ENCODE results near the gene SPAG8. TPM values are rescaled to one million over a fixed set of nuclear protein-coding genes. Genes with fewer than 3 reads are reported as not detected.
A peak's percentile ranks its signal among the peaks of the same experiment; 100 is the strongest.

SPAG8 gene
- total RNA-seq, 1 experiment from 2014 or later: not detected

DNA sequence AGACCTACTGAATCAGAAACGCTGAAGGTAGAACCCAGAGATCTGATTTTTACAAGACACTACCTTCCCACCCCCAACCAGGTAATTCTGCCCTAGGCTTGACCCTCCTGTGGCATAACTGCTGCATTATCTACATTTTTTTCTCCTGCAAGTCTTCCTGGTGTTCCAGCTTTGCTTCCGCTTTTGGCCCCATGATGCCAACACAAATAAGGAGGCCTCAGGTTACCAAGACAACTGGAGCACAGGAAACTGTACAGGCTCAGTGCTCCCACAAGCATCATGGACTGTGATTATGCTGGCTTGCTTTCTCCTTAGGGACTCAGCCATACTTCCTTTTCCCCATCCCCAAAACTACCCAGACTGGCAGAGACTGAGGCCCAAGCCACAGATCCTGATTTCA is 51.4 kb downstream of the SPAG8 start:
- H3K79me2 ChIP-seq (ENCODE audit: low read length): peaks cover 20% of the 10 kb centered on the region
- POLR2A ChIA-PET (ENCODE audit: unreplicated experiment): no interaction called here
- intact Hi-C loops (cut with micrococcal nuclease): no loop called here
- peak; percentile 36 for DNase-seq
- no peaks in the 10 kb centered on the region for H3K9me2 ChIP-seq (replicated peaks; ENCODE audit: low read length)
- no peak overlapping the region for H3K4me2 ChIP-seq (ENCODE audit: low read length)
- H3F3A ChIP-seq (ENCODE audit: low read length, unreplicated experiment): no peaks in the 10 kb centered on the region
- no peak overlapping the region for H2AFZ ChIP-seq (ENCODE audit: low read length)
- H3K4me3 ChIP-seq (ENCODE audit: low read length): no peak overlapping the region
- H3K36me3 ChIP-seq (ENCODE audit: low read depth, low read length): no peaks in the 10 kb centered on the region
- no peaks in the 10 kb centered on the region for H3K9me3 ChIP-seq (ENCODE audit: low read length)
- TF ChIP-seq, protein P1, sequence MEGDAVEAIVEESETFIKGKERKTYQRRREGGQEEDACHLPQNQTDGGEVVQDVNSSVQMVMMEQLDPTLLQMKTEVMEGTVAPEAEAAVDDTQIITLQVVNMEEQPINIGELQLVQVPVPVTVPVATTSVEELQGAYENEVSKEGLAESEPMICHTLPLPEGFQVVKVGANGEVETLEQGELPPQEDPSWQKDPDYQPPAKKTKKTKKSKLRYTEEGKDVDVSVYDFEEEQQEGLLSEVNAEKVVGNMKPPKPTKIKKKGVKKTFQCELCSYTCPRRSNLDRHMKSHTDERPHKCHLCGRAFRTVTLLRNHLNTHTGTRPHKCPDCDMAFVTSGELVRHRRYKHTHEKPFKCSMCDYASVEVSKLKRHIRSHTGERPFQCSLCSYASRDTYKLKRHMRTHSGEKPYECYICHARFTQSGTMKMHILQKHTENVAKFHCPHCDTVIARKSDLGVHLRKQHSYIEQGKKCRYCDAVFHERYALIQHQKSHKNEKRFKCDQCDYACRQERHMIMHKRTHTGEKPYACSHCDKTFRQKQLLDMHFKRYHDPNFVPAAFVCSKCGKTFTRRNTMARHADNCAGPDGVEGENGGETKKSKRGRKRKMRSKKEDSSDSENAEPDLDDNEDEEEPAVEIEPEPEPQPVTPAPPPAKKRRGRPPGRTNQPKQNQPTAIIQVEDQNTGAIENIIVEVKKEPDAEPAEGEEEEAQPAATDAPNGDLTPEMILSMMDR (conservative IDR thresholded peaks at IDR 0.05; ENCODE audit: low read depth, low read length): no peak
- TF ChIP-seq EZH2 (IDR thresholded peaks at IDR 0.05; ENCODE audit: low read length, unreplicated experiment) (no peak), EZH2phosphoT487 (IDR thresholded peaks at IDR 0.05; ENCODE audit: borderline replicate concordance, low read length) (no peak)
- H4K20me1 ChIP-seq (ENCODE audit: low read length): no peaks in the 10 kb centered on the region
- no peak for ATAC-seq
- no peak overlapping the region for H3K9ac ChIP-seq (ENCODE audit: low read length)
- no TSS peak for BruUV-seq (replicated peaks)
- H3K4me1 ChIP-seq (ENCODE audit: insufficient read depth, low read length): peaks cover 26% of the 10 kb centered on the region
- H3K27ac ChIP-seq (ENCODE audit: low read length): no peak overlapping the region
- CTCF ChIA-PET: interaction anchor here (0.6 kb wide), 1 partner anchor 10 kb away, joined by 7 read pairs; no protein-coding TSS in a partner anchor
- no peaks in the 10 kb centered on the region for H3K27me3 ChIP-seq (ENCODE audit: low read length)

DNA sequence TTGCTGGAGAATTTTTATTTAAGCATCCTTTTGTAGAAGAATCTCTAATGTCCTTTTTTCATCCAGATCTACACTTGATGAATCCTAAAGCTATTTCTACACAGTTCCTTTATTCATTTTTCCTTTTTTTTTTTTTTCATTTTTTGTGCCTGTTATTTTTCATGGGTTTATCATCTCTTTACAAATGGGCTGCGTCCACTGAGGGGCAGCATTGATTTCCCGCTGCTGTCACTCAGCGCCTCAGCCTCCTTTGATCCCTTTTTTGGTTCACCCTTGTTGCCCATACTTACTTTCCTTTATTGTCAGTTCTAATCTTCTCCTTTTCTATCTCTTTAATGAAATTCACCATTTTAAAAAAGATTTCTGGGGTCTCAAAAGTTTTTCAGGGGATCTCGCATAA is 52.3 kb downstream of the SPAG8 start:
- CTCF ChIA-PET: no interaction called here
- BruUV-seq (replicated peaks): no TSS peak

More for the DNA sequence above, 52.3 kb downstream of the SPAG8 start:
- Histone ChIP-seq H3K27ac (ENCODE audit: low read length) (no peak overlapping the region), H3K36me3 (ENCODE audit: low read depth, low read length) (no peaks in the 10 kb centered on the region), H3K79me2 (ENCODE audit: low read length) (peaks cover 20% of the 10 kb centered on the region), H2AFZ (ENCODE audit: low read length) (no peak overlapping the region), H3F3A (ENCODE audit: low read length, unreplicated experiment) (no peaks in the 10 kb centered on the region), H3K4me3 (ENCODE audit: low read length) (no peak overlapping the region), H3K4me2 (ENCODE audit: low read length) (no peak overlapping the region), H3K9me3 (ENCODE audit: low read length) (no peaks in the 10 kb centered on the region), H4K20me1 (ENCODE audit: low read length) (no peaks in the 10 kb centered on the region), H3K4me1 (ENCODE audit: insufficient read depth, low read length) (peaks cover 26% of the 10 kb centered on the region), H3K27me3 (ENCODE audit: low read length) (no peaks in the 10 kb centered on the region), H3K9ac (ENCODE audit: low read length) (no peak overlapping the region), H3K9me2 (replicated peaks; ENCODE audit: low read length) (no peaks in the 10 kb centered on the region)
- no peak for ATAC-seq
- TF ChIP-seq EZH2phosphoT487 (IDR thresholded peaks at IDR 0.05; ENCODE audit: borderline replicate concordance, low read length) (no peak), EZH2 (IDR thresholded peaks at IDR 0.05; ENCODE audit: low read length, unreplicated experiment) (no peak)
- TF ChIP-seq, protein P1 (conservative IDR thresholded peaks at IDR 0.05; ENCODE audit: low read depth, low read length): no peak
- POLR2A ChIA-PET (ENCODE audit: unreplicated experiment): interaction anchor here (0.6 to 0.7 kb wide), 2 partner anchors 29 to 96 kb away, joined by 4 to 14 read pairs; no protein-coding TSS in a partner anchor
- DNase-seq: no peak
- intact Hi-C loops (cut with micrococcal nuclease): no loop called here

Other genes starting within 250 kb of the SPAG8 start
- 11.2 and 25.2 TPM in 2 replicates for gene TESK1, start 207.0 kb downstream of the SPAG8 start, total RNA-seq (2014; rRNA removed)
- gene CD72, start 193.8 kb downstream of the SPAG8 start, total RNA-seq (2014; rRNA removed): 0.15 TPM in 1 of 2 replicates, not detected in the other
- not detected in 2 replicates for gene SIT1, start 161.3 kb downstream of the SPAG8 start, total RNA-seq (2014; rRNA removed)
- 23,421 and 36,790 TPM in 2 replicates for gene RMRP, start 154.2 kb downstream of the SPAG8 start, total RNA-seq (2014; rRNA removed)
- gene CCDC107, start 154.0 kb downstream of the SPAG8 start, total RNA-seq (2014; rRNA removed): 34.9 and 37.0 TPM in 2 replicates
- gene ARHGEF39, start 147.1 kb downstream of the SPAG8 start, total RNA-seq (2014; rRNA removed): 2.6 and 4.1 TPM in 2 replicates
- gene CA9, start 138.3 kb downstream of the SPAG8 start, total RNA-seq (2014; rRNA removed): 7.7 and 11.2 TPM in 2 replicates
- gene TPM2, start 122.3 kb downstream of the SPAG8 start, total RNA-seq (2014; rRNA removed): 7.0 and 10.4 TPM in 2 replicates
- 118 and 153 TPM in 2 replicates for gene TLN1, start 80.1 kb downstream of the SPAG8 start, total RNA-seq (2014; rRNA removed)
- 34.8 and 47.1 TPM in 2 replicates for gene CREB3, start 79.6 kb downstream of the SPAG8 start, total RNA-seq (2014; rRNA removed)
- gene GBA2, start 63.0 kb downstream of the SPAG8 start, total RNA-seq (2014; rRNA removed): 60.9 and 81.7 TPM in 2 replicates
- gene RGP1, start 63.0 kb downstream of the SPAG8 start, total RNA-seq (2014; rRNA removed): 13.8 and 14.3 TPM in 2 replicates
- 145 and 149 TPM in 2 replicates for gene MSMP, start 58.0 kb downstream of the SPAG8 start, total RNA-seq (2014; rRNA removed)
- 1.0 and 1.5 TPM in 2 replicates for gene NPR2, start 20.7 kb downstream of the SPAG8 start, total RNA-seq (2014; rRNA removed)
- gene HINT2, start 2.8 kb upstream of the SPAG8 start, total RNA-seq (2014; rRNA removed): 69.7 and 78.5 TPM in 2 replicates
- gene FAM221B, start 16.5 kb upstream of the SPAG8 start, total RNA-seq (2014; rRNA removed): 0.29 TPM in 1 of 2 replicates, not detected in the other
- 1.6 and 2.4 TPM in 2 replicates for gene TMEM8B, start 17.0 kb upstream of the SPAG8 start, total RNA-seq (2014; rRNA removed)
- gene OR13J1, start 58.1 kb upstream of the SPAG8 start, total RNA-seq (2014; rRNA removed): not detected in 2 replicates
- gene HRCT1, start 93.9 kb upstream of the SPAG8 start, total RNA-seq (2014; rRNA removed): 1.7 TPM in 2 replicates
- 0.35 TPM in 1 of 2 replicates, not detected in the other for gene SPAAR, start 97.2 kb upstream of the SPAG8 start, total RNA-seq (2014; rRNA removed)
- gene OR2S2, start 145.9 kb upstream of the SPAG8 start, total RNA-seq (2014; rRNA removed): not detected in 2 replicates
- 3.8 and 5.0 TPM in 2 replicates for gene RECK, start 224.7 kb upstream of the SPAG8 start, total RNA-seq (2014; rRNA removed)

Data from PC-3 (cell line).